ENCODE measurements around the gene LRRC36. TPM values are rescaled to one million over a fixed set of nuclear protein-coding genes. Genes with fewer than 3 reads are reported as not detected.

Gene LRRC36
- total and polyA plus RNA-seq, 3 experiments from 2014 or later: 0.28 to 0.31 TPM; not detected in 1

- no peak overlapping the region for H3K4me3 ChIP-seq (ENCODE audit: low read length)
- Mint-ChIP-seq H3K4me1 (no peaks in the 10 kb centered on the region), H3K4me3 (no peak overlapping the region), H3K36me3 (no peaks in the 10 kb centered on the region), H3K9me3 (no peaks in the 10 kb centered on the region), H3K27me3 (peaks cover 1 to 13% of the 10 kb centered on the region in 2 donors), H3K27ac (no peak overlapping the region)
- DNase-seq: no peak
- CTCF ChIA-PET: no interaction called here
- H3K27ac ChIP-seq (ENCODE audit: low read depth, low read length): no peak overlapping the region
- H3K9me3 ChIP-seq (ENCODE audit: low read length): no peaks in the 10 kb centered on the region
- no peaks in the 10 kb centered on the region for H3K27me3 ChIP-seq (ENCODE audit: insufficient read depth, low read length, poor library complexity, severe bottlenecking)
- no peaks in the 10 kb centered on the region for H3K36me3 ChIP-seq (ENCODE audit: insufficient read depth, low read length)
- POLR2A ChIA-PET: no interaction called here
- no peaks in the 10 kb centered on the region for H3K4me1 ChIP-seq (ENCODE audit: insufficient read depth, low read length)
Observed at GRCh38 chr16:67301080-67301782, 25.4 kb upstream of the LRRC36 start.

DNA sequence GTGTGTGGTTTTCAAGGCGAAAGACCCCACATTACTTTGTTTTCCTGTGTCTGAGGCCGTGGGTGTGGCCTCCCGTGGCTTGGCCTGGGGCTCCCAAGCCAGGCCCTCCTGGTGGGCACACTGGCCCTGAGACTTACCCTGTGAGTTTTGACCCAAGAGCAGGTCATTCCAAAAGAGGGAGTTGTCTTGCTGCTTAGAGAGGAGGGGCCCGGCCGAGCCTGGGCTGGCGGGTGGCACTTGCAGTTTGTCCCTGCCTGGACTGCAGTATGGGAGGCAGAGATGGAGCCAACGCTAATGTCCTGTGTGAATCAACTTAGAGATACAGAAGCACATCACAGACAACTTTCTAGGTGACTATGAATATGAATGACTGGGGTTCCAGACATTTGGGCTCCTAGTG, 24.5 kb upstream of the LRRC36 start:
- Histone ChIP-seq H3K27ac (ENCODE audit: low read depth, low read length) (no peak overlapping the region), H3K4me3 (ENCODE audit: low read length) (no peak overlapping the region), H3K9me3 (ENCODE audit: low read length) (no peaks in the 10 kb centered on the region), H3K36me3 (ENCODE audit: insufficient read depth, low read length) (no peaks in the 10 kb centered on the region), H3K27me3 (ENCODE audit: insufficient read depth, low read length, poor library complexity, severe bottlenecking) (no peaks in the 10 kb centered on the region), H3K4me1 (ENCODE audit: insufficient read depth, low read length) (no peaks in the 10 kb centered on the region)
- Mint-ChIP-seq H3K9me3 (no peaks in the 10 kb centered on the region), H3K27me3 (peaks cover 3 to 18% of the 10 kb centered on the region in 2 donors), H3K4me3 (no peak overlapping the region), H3K4me1 (no peaks in the 10 kb centered on the region), H3K27ac (no peak overlapping the region), H3K36me3 (no peaks in the 10 kb centered on the region)
- ChIA-PET CTCF (no interaction called here), POLR2A (no interaction called here)
- no peak for DNase-seq

GRCh38 chr16:67302970-67303369, 23.6 kb upstream of the LRRC36 start:
- Histone ChIP-seq H3K4me1 (ENCODE audit: insufficient read depth, low read length) (no peaks in the 10 kb centered on the region), H3K27ac (ENCODE audit: low read depth, low read length) (no peak overlapping the region), H3K4me3 (ENCODE audit: low read length) (no peak overlapping the region), H3K27me3 (ENCODE audit: insufficient read depth, low read length, poor library complexity, severe bottlenecking) (no peaks in the 10 kb centered on the region), H3K9me3 (ENCODE audit: low read length) (no peaks in the 10 kb centered on the region), H3K36me3 (ENCODE audit: insufficient read depth, low read length) (no peaks in the 10 kb centered on the region)
- H3K9me3 Mint-ChIP-seq: no peaks in the 10 kb centered on the region
- ChIA-PET CTCF (no interaction called here), POLR2A (interaction anchor here (0.6 kb wide), 1 partner anchor 23 kb away, joined by 3 read pairs; no protein-coding TSS in a partner anchor)
- no peaks in the 10 kb centered on the region for H3K4me1 Mint-ChIP-seq
- H3K4me3 Mint-ChIP-seq: no peak overlapping the region
- peaks cover 3 to 18% of the 10 kb centered on the region in 2 donors for H3K27me3 Mint-ChIP-seq
- H3K36me3 Mint-ChIP-seq: no peaks in the 10 kb centered on the region
- no peak for DNase-seq
- H3K27ac Mint-ChIP-seq: no peak overlapping the region

- ChIA-PET CTCF (no interaction called here), POLR2A (no interaction called here)
- H3K36me3 Mint-ChIP-seq: no peaks in the 10 kb centered on the region
Observed at GRCh38 chr16:67304020-67304419, 22.6 kb upstream of the LRRC36 start.

GRCh38 chr16:67305216-67306071, 21.2 kb upstream of the LRRC36 start:
- peaks cover 3 to 16% of the 10 kb centered on the region in 2 donors for H3K27me3 Mint-ChIP-seq
- H3K4me1 ChIP-seq (ENCODE audit: insufficient read depth, low read length): no peaks in the 10 kb centered on the region
- no peaks in the 10 kb centered on the region for H3K4me1 Mint-ChIP-seq
- no peak overlapping the region for H3K27ac ChIP-seq (ENCODE audit: low read depth, low read length)
- no peaks in the 10 kb centered on the region for H3K36me3 Mint-ChIP-seq
- no peaks in the 10 kb centered on the region for H3K9me3 Mint-ChIP-seq
- no peak overlapping the region for H3K4me3 Mint-ChIP-seq
- ChIA-PET POLR2A (no interaction called here), CTCF (no interaction called here)
- DNase-seq: no peak
- H3K27me3 ChIP-seq (ENCODE audit: insufficient read depth, low read length, poor library complexity, severe bottlenecking): no peaks in the 10 kb centered on the region
- H3K4me3 ChIP-seq (ENCODE audit: low read length): no peak overlapping the region
- no peak overlapping the region for H3K27ac Mint-ChIP-seq
- no peaks in the 10 kb centered on the region for H3K9me3 ChIP-seq (ENCODE audit: low read length)
- H3K36me3 ChIP-seq (ENCODE audit: insufficient read depth, low read length): no peaks in the 10 kb centered on the region

More at GRCh38 chr16:67304020-67304419, 22.6 kb upstream of the LRRC36 start:
- Mint-ChIP-seq H3K9me3 (no peaks in the 10 kb centered on the region), H3K27me3 (peaks cover 3 to 18% of the 10 kb centered on the region in 2 donors), H3K4me1 (no peaks in the 10 kb centered on the region), H3K27ac (peak overlapping the region in 1 of 8 donors; percentile 82), H3K4me3 (no peak overlapping the region)
- no peak for DNase-seq
- Histone ChIP-seq H3K4me1 (ENCODE audit: insufficient read depth, low read length) (no peaks in the 10 kb centered on the region), H3K36me3 (ENCODE audit: insufficient read depth, low read length) (no peaks in the 10 kb centered on the region), H3K4me3 (ENCODE audit: low read length) (no peak overlapping the region), H3K27me3 (ENCODE audit: insufficient read depth, low read length, poor library complexity, severe bottlenecking) (no peaks in the 10 kb centered on the region), H3K27ac (ENCODE audit: low read depth, low read length) (no peak overlapping the region), H3K9me3 (ENCODE audit: low read length) (no peaks in the 10 kb centered on the region)

DNA sequence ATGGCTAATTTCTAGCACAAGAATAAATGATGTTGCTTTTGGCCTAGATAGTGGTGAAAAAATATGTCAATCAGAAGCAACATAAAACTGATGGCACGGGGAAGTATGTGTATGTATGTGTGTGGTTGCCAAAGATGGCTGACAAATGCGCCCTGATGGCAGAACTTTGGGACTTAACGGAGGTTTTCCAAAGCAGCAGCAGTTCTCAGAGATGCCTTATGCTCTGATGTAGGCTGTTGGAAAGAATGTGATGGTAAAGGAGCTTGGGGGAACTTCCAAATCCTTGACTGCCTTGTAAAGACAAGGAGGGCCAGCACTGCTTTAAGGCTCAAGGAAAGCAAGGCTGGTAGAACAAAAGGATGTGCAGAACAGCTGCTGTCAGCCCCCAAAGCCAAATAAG, 16.1 kb upstream of the LRRC36 start:
- Histone ChIP-seq H3K9me3 (ENCODE audit: low read length) (no peaks in the 10 kb centered on the region), H3K27ac (ENCODE audit: low read depth, low read length) (no peak overlapping the region), H3K36me3 (ENCODE audit: insufficient read depth, low read length) (no peaks in the 10 kb centered on the region), H3K4me3 (ENCODE audit: low read length) (no peak overlapping the region), H3K4me1 (ENCODE audit: insufficient read depth, low read length) (no peaks in the 10 kb centered on the region), H3K27me3 (ENCODE audit: insufficient read depth, low read length, poor library complexity, severe bottlenecking) (no peaks in the 10 kb centered on the region)
- H3K27ac Mint-ChIP-seq: no peak overlapping the region
- ChIA-PET CTCF (no interaction called here), POLR2A (no interaction called here)
- DNase-seq: no peak
- H3K4me3 Mint-ChIP-seq: no peak overlapping the region
- H3K9me3 Mint-ChIP-seq: no peaks in the 10 kb centered on the region
- H3K27me3 Mint-ChIP-seq: peaks cover 4 to 16% of the 10 kb centered on the region in 2 donors
- H3K4me1 Mint-ChIP-seq: peaks cover 0 to 5% (median 5%) of the 10 kb centered on the region in 3 donors
- H3K36me3 Mint-ChIP-seq: no peaks in the 10 kb centered on the region

DNA sequence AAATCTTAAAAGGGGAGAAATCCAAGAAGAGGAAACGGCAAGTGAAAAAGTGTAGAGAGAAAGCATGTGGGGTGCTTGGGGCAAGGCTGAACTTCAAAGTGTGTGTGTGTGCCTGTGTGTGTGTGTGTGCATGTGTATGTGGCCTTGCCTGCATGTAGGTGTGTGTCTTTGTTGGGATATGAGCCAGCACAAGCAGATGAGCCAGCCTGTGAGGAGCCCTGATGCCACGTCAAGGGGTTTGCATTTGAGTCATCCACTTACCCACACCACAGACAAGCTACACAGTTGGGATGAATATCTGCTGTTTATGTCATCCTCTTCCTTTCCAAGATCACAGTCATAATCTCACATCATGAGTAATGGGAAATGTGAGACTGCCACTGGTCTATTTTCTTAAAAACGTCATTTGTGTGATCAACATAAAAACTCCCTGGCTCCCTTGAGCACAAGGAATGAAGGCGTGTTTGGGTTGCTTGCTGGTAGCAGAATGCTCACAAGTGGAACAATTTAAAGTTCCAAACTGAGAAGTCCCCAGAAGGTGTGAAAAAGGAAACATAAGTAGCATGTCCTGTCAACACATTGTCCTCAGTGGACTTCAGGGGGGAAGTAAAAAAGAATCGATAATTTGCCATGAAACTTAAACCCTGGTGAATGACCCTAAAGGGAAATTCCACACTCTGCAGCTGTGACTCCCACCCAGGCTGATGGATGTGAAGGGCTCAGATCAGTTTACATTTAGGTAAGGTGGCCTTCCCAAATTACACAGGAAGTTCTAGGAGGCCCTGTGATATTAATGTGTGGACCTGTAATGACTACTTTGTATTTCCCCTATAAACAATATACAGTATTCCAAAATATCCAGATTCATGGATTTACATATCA, 14.8 kb upstream of the LRRC36 start:
- no peak overlapping the region for H3K4me3 ChIP-seq (ENCODE audit: low read length)
- H3K27me3 ChIP-seq (ENCODE audit: insufficient read depth, low read length, poor library complexity, severe bottlenecking): no peaks in the 10 kb centered on the region
- H3K36me3 ChIP-seq (ENCODE audit: insufficient read depth, low read length): no peaks in the 10 kb centered on the region
- peaks cover 0 to 5% (median 5%) of the 10 kb centered on the region in 3 donors for H3K4me1 Mint-ChIP-seq
- DNase-seq: no peak
- POLR2A ChIA-PET: no interaction called here
- H3K9me3 ChIP-seq (ENCODE audit: low read length): no peaks in the 10 kb centered on the region
- no peaks in the 10 kb centered on the region for H3K9me3 Mint-ChIP-seq
- H3K27me3 Mint-ChIP-seq: peaks cover 3 to 19% of the 10 kb centered on the region in 2 donors
- H3K36me3 Mint-ChIP-seq: no peaks in the 10 kb centered on the region
- no peak overlapping the region for H3K27ac ChIP-seq (ENCODE audit: low read depth, low read length)
- H3K27ac Mint-ChIP-seq: peak overlapping the region in 5 of 8 donors; percentile 4 to 54 (median 37)
- CTCF ChIA-PET: no interaction called here
- no peaks in the 10 kb centered on the region for H3K4me1 ChIP-seq (ENCODE audit: insufficient read depth, low read length)
- no peak overlapping the region for H3K4me3 Mint-ChIP-seq
